NT2/D1 (cell line): Measurements from ENCODE around the gene SPINK4.

Experiments used
- SUZ12 ChIP-seq: IDR thresholded peaks from 2 replicates; pipeline ENCODE4 v1.6.1; 2011; ENCODE audit not compliant: insufficient read length, insufficient read depth; ENCODE audit errors: extremely low read depth
- ZNF274 ChIP-seq: IDR thresholded peaks from 2 replicates; pipeline ENCODE4 v1.6.1; 2011; ENCODE audit warnings: mild to moderate bottlenecking, low read depth, low read length

GRCh38 chr9:33202552-33203201 is 37.3 kb upstream of the SPINK4 start:
- TF ChIP-seq SUZ12 (no peak), ZNF274 (no peak)
